Erythroblast (primary cell): ENCODE data around the gene PITX1.

Source experiments
- GATA1 ChIP-seq: IDR thresholded peaks from 2 replicates; pipeline ENCODE4 v1.6.1; 2011; ENCODE audit warnings: low read depth, mild to moderate bottlenecking, control low read depth, low read length, moderate library complexity
- POLR2A ChIP-seq: IDR thresholded peaks from 2 replicates; pipeline ENCODE4 v1.6.1; 2011; ENCODE audit warnings: mild to moderate bottlenecking, low read length

GRCh38 chr5:135053278-135053677, 19.2 kb upstream of the PITX1 start:
- TF ChIP-seq POLR2A (no peak), GATA1 (no peak)
